GM19372 (cell line): ENCODE results near the gene KIAA1328.

ENCODE experiments used
- ATAC-seq: cut with Tn5 transposase; IDR thresholded peaks from one replicate; pipeline ENCODE4 v1.9.1; 2021; ENCODE audit warnings: mild to moderate bottlenecking, low read depth, moderate library complexity; ENCODE audit not compliant: unreplicated experiment

The KIAA1328 gene

GRCh38 chr18:37184209-37184868, 355.4 kb downstream of the KIAA1328 start:
- ATAC-seq = no peak

- no peak for ATAC-seq
Measured at GRCh38 chr18:37188016-37188791, 359.3 kb downstream of the KIAA1328 start.

- ATAC-seq = no peak
Measured at GRCh38 chr18:37199741-37200140, 370.8 kb downstream of the KIAA1328 start.

- ATAC-seq = no peak
Measured at GRCh38 chr18:37207343-37207742, 378.4 kb downstream of the KIAA1328 start.

- no peak for ATAC-seq
Measured at GRCh38 chr18:37210781-37211180, 381.9 kb downstream of the KIAA1328 start.

- no peak for ATAC-seq
Measured at GRCh38 chr18:37218022-37218590, 389.2 kb downstream of the KIAA1328 start.

GRCh38 chr18:37219257-37219656, 390.3 kb downstream of the KIAA1328 start:
- no peak for ATAC-seq

GRCh38 chr18:37222354-37222998, 393.5 kb downstream of the KIAA1328 start:
- ATAC-seq = no peak

- ATAC-seq = no peak
Measured at GRCh38 chr18:37222999-37223378, 394.1 kb downstream of the KIAA1328 start.

GRCh38 chr18:37225279-37225678, 396.4 kb downstream of the KIAA1328 start:
- no peak for ATAC-seq

- ATAC-seq = no peak
Measured at GRCh38 chr18:37230768-37231167, 401.8 kb downstream of the KIAA1328 start.

- ATAC-seq = no peak
Measured at GRCh38 chr18:37231251-37231650, 402.3 kb downstream of the KIAA1328 start.

GRCh38 chr18:37235583-37235982, 406.7 kb downstream of the KIAA1328 start:
- ATAC-seq = no peak

- no peak for ATAC-seq
Measured at GRCh38 chr18:37238282-37239108, 409.6 kb downstream of the KIAA1328 start.

GRCh38 chr18:37242091-37242490, 413.2 kb downstream of the KIAA1328 start:
- ATAC-seq = no peak

- ATAC-seq = no peak
Measured at GRCh38 chr18:37242826-37243560, 414.1 kb downstream of the KIAA1328 start.

GRCh38 chr18:37243741-37244140, 414.8 kb downstream of the KIAA1328 start:
- no peak for ATAC-seq

GRCh38 chr18:37244618-37245017, 415.7 kb downstream of the KIAA1328 start:
- no peak for ATAC-seq

GRCh38 chr18:37246779-37247340, 417.9 kb downstream of the KIAA1328 start:
- ATAC-seq = no peak
